Cardiac muscle cell (in vitro differentiated cells and primary cell): ENCODE measurements around the gene ERCC3. TPM values are rescaled to one million over a fixed set of nuclear protein-coding genes. Genes with fewer than 3 reads are reported as not detected.
"Not testable (repeated sequence)": the region's sequence is repeated elsewhere in the genome, so short reads cannot be mapped to it uniquely, and the experiment has no call there.

Source experiments
- DNase-seq, 2 donors: peaks; one replicate each; pipeline versions ENCODE4 v3.0.0 to v3.0.0-alpha.2; 2010 to 2017; ENCODE audit warnings: low read depth in 1 of 2, low spot score in 1 of 2
- H3K27ac ChIP-seq: fragments of 200-600 bp; sonication (generic); 2 replicates; pipeline ENCODE4 v1.5.1; 2016
- H3K27me3 ChIP-seq: fragments of 200-600 bp; sonication (generic); 2 replicates; pipeline ENCODE4 v1.6.0; 2016; ENCODE audit warnings: control low read depth
- H3K36me3 ChIP-seq: fragments of 200-600 bp; sonication (generic); 2 replicates; pipeline ENCODE4 v1.5.1; 2016; ENCODE audit warnings: control low read depth
- H3K4me1 ChIP-seq: fragments of 200-600 bp; sonication (generic); 2 replicates; pipeline ENCODE4 v1.8.1; 2017; ENCODE audit warnings: low read depth, mild to moderate bottlenecking, mixed run types
- H3K4me3 ChIP-seq: fragments of 200-600 bp; sonication (generic); 2 replicates; pipeline ENCODE4 v1.5.1; 2016; ENCODE audit warnings: mild to moderate bottlenecking
- H3K9me3 ChIP-seq: fragments of 200-600 bp; sonication (generic); 2 replicates; pipeline ENCODE4 v1.5.1; 2017; ENCODE audit warnings: low read depth, mild to moderate bottlenecking, control low read depth
- polyA plus RNA-seq: library from polyadenylated mRNA; unstranded; fragments of >200 nt; fragmentation: Nextera tagmentation; extraction: Ambion mirVana; gene quantifications from 2 replicates; pipeline ENCODE4 v1.2.1, GENCODE V29; 2016
- total RNA-seq: library from RNA; depleted of rRNA; stranded (reverse); fragments of >200 nt; gene quantifications from 2 replicates; pipeline ENCODE4 v1.2.3, GENCODE V29; 2016
- TF ChIP-seq, protein P1 (sequence below): IDR thresholded peaks from 2 replicates; pipeline ENCODE4 v1.5.1; 2012; ENCODE audit warnings: low read depth, mild to moderate bottlenecking, low read length

The ERCC3 gene
- total and polyA plus RNA-seq, 2 experiments from 2014 or later: 46.0 to 54.8 TPM

GRCh38 chr2:127219171-127220070 lies 74.5 kb downstream of the ERCC3 start:
- Histone ChIP-seq H3K27me3 (peaks cover 6% of the 10 kb centered on the region), H3K4me1 (no peaks in the 10 kb centered on the region), H3K27ac (no peak overlapping the region), H3K9me3 (no peaks in the 10 kb centered on the region), H3K36me3 (no peaks in the 10 kb centered on the region), H3K4me3 (peak overlapping the region; percentile 84)
- peak; percentile 13 to 68 for DNase-seq
- TF ChIP-seq, protein P1, sequence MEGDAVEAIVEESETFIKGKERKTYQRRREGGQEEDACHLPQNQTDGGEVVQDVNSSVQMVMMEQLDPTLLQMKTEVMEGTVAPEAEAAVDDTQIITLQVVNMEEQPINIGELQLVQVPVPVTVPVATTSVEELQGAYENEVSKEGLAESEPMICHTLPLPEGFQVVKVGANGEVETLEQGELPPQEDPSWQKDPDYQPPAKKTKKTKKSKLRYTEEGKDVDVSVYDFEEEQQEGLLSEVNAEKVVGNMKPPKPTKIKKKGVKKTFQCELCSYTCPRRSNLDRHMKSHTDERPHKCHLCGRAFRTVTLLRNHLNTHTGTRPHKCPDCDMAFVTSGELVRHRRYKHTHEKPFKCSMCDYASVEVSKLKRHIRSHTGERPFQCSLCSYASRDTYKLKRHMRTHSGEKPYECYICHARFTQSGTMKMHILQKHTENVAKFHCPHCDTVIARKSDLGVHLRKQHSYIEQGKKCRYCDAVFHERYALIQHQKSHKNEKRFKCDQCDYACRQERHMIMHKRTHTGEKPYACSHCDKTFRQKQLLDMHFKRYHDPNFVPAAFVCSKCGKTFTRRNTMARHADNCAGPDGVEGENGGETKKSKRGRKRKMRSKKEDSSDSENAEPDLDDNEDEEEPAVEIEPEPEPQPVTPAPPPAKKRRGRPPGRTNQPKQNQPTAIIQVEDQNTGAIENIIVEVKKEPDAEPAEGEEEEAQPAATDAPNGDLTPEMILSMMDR: no peak

DNA sequence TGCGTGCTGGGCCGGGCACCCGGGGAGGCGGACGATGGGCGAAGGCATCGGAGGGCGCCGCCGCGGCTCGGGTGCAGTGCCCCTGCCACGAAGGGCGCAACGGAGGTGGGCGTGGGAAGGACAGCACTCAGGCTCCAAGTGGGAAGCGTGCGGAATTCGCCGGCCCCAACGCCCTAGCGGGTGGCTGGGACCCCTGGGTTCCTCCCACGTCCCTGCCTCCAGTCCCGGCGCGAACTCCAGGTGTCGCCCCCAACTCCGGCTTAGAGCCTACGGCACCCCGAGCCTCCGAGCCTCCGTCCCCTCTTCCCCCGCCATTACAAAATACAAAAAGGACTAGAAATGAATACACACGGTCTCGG lies 75.2 kb downstream of the ERCC3 start:
- Histone ChIP-seq H3K27ac (no peak overlapping the region), H3K4me3 (peak overlapping the region; percentile 84), H3K4me1 (no peaks in the 10 kb centered on the region), H3K36me3 (no peaks in the 10 kb centered on the region), H3K9me3 (no peaks in the 10 kb centered on the region), H3K27me3 (peaks cover 6% of the 10 kb centered on the region)
- TF ChIP-seq, protein P1: no peak
- DNase-seq: no peak

- H3K4me1 ChIP-seq: no peaks in the 10 kb centered on the region
- H3K36me3 ChIP-seq: no peaks in the 10 kb centered on the region
- H3K27ac ChIP-seq: no peak overlapping the region
- no peaks in the 10 kb centered on the region for H3K9me3 ChIP-seq
- H3K4me3 ChIP-seq: no peak overlapping the region
- DNase-seq: no peak
- TF ChIP-seq, protein P1: no peak
- peaks cover 6% of the 10 kb centered on the region for H3K27me3 ChIP-seq
Measured at GRCh38 chr2:127217470-127218325, 76.2 kb downstream of the ERCC3 start.

DNA sequence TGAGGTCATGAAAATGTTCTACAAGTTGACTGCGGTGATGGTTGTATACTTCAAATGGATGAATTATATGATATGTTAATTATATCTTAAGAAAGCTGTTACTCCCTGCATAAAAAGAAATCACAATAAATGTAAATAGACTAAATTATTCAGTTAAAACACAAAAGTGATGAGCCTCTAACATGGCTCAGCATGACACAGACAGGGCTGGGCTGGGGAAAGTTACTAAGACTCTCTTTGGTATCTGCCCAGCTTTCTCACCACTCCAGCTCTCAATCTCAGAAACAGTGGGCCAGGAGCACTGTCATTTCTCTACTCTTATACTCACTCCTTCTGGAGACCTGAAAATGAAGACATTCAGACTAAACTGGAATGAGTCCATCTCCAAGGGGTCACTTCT lies 77.4 kb downstream of the ERCC3 start:
- no peaks in the 10 kb centered on the region for H3K9me3 ChIP-seq
- TF ChIP-seq, protein P1: no peak
- H3K27ac ChIP-seq: no peak overlapping the region
- H3K27me3 ChIP-seq: peaks cover 6% of the 10 kb centered on the region
- no peak for DNase-seq
- no peak overlapping the region for H3K4me3 ChIP-seq
- no peaks in the 10 kb centered on the region for H3K36me3 ChIP-seq
- no peaks in the 10 kb centered on the region for H3K4me1 ChIP-seq

DNA sequence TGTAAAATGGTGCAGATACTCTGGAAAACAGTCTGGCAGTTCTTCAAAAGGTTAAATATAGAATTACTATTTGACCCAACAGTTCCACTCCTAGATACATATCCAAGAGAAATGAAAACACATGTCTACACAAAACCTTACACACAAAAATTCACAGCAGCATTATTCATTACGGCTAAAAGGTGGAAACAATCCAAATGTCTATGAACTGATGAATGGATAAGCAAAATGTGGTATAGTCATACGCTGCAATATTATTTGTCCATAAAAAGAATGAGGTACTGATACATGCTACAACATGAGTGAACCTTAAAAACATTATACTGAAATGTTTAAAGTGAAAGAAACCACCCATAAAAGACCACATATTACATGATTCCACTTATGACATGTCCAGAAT lies 77.8 kb downstream of the ERCC3 start:
- no peaks in the 10 kb centered on the region for H3K36me3 ChIP-seq
- peaks cover 6% of the 10 kb centered on the region for H3K27me3 ChIP-seq
- H3K4me3 ChIP-seq: no peak overlapping the region
- no peaks in the 10 kb centered on the region for H3K9me3 ChIP-seq
- DNase-seq: no peak
- H3K4me1 ChIP-seq: no peaks in the 10 kb centered on the region
- H3K27ac ChIP-seq: no peak overlapping the region
- TF ChIP-seq, protein P1: no peak

- not testable (repeated sequence) for H3K4me3 ChIP-seq, H3K27ac ChIP-seq, H3K9me3 ChIP-seq, DNase-seq, H3K27me3 ChIP-seq, H3K36me3 ChIP-seq, H3K4me1 ChIP-seq
Measured at GRCh38 chr2:127214201-127214600, 79.7 kb downstream of the ERCC3 start.
